Measurements from ENCODE around the gene ZEB1.
"Not testable (repeated sequence)": the region's sequence is repeated elsewhere in the genome, so short reads cannot be mapped to it uniquely, and the experiment has no call there.

Gene ZEB1

DNA sequence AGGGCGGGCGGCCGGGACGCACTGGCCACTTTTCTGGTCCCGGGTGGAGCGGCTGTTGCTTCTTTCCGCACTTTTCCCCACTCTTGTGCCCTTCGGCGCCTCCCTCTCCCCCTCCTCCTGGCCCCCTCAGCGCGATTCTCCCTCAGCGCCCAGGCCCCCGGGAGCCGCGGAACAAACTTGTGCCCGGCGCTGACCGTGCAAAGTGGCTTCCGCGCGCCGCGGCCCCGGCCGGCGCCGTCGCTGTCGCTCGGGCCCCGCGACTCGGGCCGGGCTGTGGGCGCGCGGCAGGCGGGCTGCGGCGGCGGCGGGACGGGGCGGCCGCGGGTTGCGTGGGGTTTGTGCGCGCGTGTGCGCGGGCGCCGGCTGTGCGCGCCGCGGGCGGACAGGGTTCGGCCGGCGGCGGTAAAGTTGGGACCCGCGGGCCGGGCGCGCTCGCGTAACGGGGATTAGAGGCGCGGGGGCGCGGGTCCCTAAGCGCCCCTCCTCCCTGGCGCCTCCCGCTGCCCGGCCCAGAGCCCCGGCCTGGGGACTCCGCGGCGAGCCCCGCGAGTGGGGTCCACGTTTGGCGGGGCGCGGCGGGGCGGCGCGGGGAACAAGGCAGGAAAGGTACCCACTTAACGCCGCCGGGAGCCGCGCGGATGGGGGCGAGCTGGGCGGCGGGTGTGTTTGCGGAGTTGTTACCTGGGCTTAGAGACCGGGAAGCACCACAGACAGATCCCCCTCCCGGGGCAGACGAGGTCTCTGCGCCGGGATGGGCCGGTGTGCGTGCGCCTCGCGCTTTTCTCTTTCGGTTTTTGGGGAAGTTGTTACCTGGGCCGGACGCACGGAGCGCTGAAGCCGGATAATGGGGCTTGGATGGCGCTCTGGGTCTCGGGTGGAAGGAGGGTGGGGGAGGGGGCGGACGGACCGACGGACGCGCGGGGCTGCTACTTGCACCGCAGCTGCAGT is 860 bp downstream of the ZEB1 start:
- DNase-seq: peak; percentile 46

DNA sequence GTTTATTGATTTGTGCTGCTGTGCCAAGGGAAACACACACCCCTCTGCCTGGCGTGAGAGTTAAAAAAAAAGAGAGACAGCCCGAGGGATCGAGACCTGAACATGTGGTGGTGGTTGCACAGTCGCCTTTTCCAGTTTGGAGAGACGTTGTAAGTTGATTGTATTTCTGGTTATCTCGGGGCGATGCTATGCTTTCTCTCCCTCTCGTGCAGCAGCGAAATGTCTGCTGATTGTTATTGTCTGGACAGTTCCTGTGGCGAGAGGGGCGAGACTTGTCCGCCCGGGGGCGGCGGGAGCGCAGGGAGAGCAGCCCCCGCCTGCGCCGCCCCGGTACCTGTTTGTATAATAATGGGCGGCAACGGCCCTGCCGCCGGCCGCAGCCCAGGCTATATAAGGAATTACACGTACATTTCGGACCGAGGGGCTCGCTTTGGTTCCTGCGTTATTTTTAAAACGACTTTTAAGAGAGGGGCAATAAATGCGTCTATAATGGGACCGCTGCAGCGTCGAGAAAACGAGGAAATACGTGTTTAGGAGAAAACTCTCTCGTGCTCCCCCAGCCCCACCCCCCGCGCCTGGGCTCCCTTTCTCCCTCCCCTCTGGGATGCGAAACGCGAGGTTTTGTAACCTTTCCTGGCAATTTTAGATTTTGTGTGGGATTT is 1.7 kb downstream of the ZEB1 start:
- DNase-seq: peak; percentile 53

DNA sequence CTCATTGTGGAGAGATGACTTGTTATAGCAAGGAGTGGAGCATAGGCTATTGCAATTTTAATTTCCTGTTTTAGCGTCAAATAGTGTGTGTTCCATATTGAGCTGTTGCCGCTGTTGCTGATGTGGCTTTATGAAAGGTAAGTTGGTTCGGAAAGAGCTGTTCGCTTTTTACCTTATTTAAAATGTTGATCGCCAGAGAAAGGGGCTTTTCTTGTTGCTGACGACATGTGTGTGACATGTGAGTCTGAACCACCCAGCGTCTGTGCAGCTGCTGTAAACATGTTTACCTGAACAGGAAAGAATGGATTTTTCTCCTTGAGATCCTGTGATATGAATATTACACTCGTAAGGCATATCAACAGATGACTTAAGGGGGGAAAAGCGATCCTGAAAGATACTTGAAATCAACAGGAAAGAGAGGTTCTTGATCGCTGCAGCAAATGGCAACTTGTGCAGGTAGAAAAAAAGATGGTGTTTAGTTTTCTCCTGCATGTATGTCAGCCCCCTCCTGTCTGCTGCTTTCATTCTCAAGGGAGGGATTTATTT is 2.5 kb downstream of the ZEB1 start:
- peak; percentile 20 for DNase-seq

DNA sequence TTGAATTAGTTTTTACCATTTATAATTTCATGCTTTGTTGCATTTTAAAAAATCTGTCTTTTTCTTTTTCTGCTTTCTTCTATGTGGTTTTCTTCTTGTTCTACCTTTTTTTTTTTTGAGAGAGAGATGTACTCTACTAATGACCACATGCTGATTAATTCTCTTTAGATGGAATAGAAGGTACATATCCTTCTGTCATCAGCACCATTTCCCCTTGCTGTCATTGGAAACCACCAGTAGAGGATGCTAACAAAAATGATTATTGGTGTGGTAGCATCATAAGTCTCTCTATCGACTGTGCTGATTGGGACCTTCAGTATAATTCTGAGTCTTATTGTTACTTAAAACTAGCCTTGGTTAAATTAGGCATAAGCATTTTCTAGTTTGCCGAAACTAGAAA is 3.6 kb downstream of the ZEB1 start:
- DNase-seq: peak; percentile 32

DNA sequence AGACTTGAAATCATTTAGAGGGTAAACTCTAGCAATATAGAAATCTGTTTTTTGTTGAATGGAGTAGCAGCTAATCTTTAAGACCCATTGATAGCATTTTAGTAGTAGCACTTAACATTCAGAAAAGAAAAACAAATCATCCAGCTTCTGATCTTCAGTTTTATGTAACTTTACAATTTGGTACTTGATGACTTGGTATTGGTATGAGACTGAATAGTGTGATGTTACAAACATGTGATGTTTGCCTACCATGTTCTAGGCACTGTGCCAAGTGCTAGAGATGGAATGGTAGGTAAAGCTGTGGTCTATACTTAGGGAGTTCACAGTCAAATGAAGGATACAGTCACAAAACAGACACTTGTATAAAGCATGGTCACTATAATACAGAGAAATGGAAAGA is 21.3 kb downstream of the ZEB1 start:
- DNase-seq: no peak

DNA sequence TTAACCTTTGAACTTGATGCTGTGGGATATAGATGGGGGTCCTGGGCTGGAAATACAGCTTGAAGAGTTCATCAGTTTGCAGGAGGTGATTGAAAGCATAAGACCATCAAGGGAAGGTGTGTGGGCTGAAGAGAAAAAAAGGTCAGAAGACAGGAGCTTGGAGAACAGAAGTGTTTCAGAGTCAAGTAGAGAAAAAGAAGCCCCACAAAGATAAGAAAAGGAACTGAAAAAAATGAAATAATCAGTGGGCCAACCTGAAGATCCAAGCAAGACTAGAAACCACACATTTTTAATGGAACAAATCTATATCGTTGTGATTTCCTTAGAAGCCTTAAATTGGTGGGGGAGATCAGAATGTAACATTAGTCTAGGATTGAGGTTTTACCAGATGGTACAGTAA is 22.5 kb downstream of the ZEB1 start:
- DNase-seq: no peak

DNA sequence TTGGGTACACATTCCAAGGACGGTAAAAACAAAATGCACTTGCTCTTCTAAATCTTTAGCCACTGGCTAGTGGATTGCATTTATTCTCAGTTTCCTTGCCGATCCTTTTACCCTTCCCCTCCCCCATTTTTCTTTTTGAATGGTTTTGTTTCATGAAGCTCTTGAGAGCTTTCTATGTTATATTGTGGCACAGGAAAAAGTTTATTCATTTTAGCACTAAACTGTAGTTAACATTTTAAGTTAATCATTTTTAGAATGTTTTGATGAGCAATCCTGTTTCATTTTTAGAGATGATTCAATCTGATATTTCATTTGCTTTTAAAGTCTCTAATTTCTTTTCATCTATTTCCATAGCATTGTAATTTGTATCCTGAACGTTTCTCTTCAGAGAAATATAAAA is 24.0 kb downstream of the ZEB1 start:
- no peak for DNase-seq

DNA sequence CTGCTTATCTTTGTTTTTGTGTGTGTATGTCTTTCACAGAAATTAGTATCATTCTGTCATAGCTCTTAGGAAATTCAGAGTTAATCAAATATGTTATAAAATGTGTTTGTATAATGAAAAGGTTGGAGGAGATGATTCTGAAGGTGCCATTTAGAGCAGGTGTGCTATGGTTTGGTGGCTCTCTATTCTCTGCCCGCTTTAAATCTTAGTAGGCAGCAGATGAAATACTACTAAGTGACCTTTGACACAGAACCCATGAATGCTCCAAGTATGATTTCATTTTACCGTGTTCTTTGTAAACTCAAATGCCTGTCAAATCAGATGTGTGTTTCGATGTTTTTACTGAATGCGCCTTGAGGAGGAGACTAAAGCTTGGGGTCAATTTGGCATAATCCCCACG is 24.5 kb downstream of the ZEB1 start:
- no peak for DNase-seq

DNA sequence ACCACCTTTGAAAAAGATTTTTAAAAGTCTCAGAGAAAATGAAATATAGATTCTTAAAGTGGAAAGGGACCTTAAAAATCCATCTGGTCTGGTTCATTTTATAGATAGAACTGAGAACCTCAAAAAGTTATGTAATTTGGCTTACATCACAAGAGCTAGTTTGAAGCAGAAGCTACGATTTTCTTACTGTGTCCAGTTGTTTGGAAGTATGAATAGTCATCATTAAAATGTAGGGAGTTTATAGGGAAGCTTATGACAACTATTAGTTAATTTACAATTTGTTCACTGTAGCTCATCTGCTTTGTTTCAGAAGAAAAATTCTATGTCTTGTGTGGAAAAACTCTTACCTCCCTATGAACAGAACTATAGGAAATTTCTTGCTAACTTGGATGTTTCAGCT is 26.9 kb downstream of the ZEB1 start:
- DNase-seq: peak; percentile 12

DNA sequence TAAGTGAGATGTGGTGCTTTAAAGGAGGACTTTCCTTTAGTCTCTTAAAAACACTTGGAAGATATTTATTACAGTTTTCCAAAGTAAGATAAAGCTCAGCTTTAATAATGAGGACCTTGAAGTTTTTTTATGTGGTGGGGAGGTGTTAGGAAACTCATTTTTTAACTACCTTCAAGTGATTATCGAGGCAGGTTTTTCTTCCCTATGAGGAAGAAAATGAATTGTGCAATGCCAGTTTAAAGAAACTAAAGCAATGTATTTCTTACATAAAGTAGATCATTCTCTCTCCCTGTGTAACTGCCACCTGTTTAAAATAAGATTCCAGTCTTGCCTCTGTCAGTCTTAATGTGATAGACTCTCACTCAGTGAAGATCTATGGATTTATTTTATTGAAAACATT is 27.9 kb downstream of the ZEB1 start:
- DNase-seq: peak; percentile 20

DNA sequence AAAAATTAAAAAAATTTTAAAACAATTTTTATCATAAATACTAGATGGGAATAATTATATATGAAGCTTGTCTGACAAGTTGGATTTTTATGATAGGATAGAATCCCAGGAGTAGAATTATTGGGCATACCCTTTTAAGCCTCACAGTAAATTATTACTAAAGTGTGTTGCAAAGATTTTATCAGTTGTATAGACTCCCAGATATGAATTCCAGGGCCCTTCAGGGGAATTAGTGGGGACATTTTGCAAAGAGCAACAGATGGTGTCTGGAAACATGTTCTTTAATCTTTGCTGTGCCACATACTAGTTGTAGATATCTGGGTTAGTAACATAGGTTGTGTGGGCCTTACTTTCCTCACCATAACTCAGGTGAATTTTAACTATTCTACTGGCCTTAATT is 28.7 kb downstream of the ZEB1 start:
- no peak for DNase-seq

DNA sequence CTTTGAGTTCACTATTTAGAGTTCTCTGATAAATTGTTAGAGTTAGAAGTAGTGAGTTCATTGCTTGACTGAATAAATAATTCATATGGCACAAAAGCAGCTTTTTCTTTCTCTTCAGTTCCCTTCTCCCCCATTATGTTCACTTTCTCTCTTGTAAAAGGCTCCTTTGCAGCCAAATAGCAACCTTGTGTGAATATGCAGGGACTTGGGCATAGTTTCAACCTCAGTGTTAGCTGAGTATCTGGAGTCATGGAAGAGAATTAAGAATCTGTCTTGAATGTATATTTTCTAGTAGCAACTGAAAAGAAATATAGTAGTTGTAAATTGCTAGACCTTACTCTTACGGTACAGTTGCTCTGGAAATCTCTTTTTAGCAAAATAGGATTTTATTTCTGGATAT is 31.9 kb downstream of the ZEB1 start:
- no peak for DNase-seq

DNA sequence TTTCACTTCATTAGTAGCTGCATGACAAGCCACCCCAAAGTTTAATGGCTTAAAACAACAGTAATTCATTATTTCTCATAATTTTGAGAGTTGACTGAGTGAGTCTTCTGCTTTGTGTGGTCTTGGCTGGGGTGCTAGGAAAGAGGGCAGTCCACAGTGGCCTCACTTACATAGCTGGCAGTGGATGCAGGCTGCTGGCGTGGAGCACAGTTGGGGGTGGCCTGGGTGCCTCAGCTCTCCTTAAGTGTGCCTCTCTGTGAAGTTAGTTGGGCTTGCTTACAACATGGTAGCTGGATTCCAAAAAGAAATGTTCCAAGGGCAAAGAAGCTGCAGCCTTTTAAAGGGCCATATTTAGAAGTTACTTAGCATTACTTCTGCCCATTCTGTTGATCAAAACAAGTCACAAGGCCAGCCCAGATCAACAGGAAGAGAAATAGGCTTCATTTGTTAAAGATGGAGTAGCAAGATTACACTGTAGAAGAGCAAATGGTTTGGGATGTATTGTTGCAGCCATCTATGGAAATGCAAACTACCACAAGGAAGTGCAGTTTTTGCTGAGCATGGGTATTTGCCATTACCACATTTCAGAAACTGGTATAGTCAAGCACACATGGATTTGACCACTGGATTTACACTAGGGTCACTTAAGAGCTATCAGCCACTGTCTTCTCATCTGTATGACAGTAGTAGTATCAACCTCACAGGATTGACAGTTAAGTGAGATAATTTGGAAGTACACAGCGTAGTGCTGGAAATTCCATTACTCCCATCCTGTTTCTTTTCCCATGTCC is 33.6 kb downstream of the ZEB1 start:
- DNase-seq: no peak

DNA sequence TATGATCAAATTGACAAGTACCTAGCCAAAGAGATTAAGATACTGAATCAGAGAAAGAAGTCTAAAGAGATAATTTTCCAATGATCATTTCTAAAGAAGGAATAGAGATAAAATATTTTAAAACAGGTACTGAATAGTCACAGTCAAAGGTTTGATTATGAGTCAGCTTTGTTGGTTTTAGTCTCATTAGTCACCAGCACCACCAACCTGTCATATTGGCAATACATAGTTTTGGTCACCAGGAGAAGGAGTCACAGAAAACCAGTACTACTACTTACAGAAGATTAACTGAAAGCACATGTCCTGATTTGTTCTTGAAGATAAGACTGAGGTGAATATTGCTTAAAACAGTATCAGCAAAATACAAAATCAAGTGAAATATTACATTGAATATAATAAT is 34.6 kb downstream of the ZEB1 start:
- peak; percentile 41 for DNase-seq

DNA sequence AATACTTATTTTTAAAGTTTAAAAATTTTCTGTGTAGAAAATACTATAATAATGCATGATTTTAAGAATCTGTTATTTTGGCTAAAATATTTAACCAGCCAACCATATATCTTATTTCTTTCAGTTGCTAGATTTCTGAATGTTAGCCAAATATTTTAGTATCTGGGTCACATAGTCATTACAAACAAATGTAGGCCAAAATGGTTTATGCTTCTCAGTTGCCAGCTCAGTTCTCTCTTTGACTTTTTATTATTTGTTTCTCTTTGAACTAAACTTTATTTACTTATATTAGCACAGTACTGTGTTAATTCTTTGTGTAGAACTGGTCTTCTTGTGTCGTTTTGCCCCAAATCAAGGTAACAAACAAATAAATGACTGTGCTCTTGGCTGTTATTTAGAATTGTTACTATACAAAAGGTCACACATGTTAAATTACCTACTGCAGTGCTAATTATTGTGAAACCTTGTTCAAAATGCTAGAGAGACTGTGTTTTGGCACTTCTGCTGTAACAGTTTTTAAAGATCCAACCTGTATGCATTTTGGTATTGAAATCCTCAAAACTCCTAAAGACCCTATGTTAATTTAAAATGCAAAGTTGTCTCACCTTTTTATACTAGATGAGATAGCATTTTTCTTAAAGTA is 39.8 kb downstream of the ZEB1 start:
- no peak for DNase-seq

DNA sequence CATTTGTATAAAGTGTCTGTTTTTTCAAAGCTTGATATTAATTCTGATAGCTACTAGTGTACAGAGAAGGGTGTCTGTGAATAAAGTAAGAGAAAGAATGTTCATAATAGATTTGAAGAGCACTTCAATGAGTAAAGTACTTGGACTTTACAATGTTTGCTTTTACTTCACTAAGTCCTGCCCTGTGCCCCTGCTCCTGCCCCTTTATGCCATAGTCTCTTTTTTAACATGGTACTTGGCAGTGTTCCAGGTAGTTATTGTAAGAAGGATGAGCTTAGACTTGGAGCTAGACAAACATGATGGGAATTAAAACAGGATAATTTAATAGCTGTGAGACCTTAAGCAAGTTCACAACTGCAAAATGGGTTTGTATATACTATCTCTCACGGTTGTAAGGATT is 41.0 kb downstream of the ZEB1 start:
- peak; percentile 3 for DNase-seq

DNA sequence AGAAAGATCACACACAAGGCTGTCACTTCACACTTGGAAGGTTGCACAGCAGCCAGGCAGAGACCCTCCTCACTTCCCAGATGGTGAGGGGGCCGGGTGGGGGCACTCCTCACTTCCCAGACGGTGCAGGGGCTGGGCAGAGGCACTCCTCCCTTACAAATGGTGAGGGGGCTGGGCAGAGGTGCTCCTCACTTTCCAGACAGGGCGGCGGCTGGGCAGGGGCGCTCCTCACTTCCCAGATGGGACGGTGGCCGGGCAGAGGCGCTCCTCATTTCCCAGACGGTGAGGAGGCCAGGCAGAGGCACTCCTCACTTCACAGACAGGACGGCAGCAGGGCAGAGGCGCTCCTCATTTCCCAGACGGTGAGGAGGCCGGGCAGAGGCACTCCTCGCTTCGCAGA is 42.5 kb downstream of the ZEB1 start:
- DNase-seq: not testable (repeated sequence)

DNA sequence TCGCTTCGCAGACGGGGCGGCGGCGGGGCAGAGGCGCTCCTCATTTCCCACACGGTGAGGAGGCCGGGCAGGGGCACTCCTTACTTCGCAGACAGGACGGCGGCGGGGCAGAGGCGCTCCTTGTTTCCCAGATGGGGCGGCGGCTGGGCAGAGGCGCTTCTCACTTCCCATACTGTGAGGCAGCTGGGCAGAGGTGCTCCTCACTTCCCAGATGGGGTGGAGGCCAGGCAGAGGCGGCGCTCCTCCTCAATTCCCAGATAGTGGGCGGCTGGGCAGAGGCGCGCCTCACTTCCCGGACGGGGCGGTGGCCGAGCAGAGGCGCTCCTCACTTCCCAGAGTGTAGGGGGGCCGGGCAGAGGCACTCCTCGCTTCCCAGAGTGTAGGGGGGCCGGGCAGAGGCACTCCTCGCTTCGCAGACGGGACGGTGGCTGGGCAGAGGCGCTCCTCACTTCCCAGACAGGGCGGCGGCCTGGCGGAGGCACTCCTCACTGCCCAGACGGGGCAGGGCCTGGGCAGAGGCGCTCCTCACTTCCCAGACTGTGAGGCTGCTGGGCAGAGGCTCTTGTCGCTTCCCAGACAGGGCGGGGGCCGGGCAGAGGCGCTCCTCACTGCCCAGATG is 43.1 kb downstream of the ZEB1 start:
- DNase-seq: no peak

DNA sequence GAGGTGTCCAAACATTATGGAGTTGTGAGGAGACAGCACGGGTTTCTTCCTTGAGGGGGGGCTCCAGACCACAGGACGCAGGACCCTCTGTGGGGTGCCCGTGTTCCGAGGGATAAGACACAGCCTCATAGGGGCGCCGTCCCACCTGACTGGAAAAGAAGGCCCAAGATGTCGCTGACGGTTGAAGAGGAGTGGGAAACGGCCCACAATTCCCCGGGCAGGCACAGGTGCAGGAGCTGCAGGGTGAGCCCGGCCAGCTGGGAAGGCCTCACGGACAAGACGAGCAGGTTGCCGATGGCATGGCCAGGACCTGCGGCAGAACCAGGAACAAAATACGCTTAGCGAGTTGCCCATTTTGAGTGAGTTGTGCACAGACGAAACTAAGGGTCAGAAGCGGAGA is 44.7 kb downstream of the ZEB1 start:
- not testable (repeated sequence) for DNase-seq

DNA sequence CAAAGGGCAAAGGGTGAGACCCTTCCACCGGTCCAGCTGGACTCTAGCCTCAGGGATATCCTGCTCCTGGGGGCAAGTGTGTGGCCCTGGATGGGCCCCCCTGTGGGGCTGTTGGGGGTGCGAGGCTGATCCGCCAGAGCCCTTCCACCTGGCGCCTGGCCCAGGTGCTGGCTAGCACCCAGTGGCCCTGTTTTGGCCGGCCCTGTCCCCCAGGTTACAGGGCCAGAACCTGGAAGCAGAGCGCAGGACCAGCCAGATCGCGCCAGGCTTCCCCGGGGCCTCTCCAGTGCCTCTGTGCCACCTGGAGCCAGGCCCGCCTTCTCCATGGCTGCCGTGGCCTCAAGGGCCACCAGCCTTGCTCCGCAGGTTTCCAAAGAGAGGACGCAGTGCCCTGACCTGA is 45.2 kb downstream of the ZEB1 start:
- DNase-seq: not testable (repeated sequence)

DNA sequence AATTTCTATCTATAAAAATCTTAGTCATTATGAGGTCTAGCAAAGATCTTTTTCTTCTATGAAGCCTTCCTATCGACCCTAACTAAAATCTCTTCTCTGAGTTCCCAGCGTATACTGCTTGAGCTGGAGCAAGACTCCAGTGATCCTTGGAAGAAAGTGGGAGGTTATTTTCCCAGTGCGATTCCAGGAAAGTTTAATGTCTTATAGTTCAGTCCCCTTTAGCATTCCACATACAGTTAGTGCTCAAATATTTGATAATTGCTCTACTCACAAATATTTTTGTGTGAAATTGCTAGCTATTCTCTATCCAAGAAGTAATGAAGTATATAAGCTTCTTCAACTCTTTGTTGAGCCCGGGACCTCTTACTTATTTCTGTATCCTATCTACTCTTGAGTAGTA is 47.7 kb downstream of the ZEB1 start:
- no peak for DNase-seq

DNA sequence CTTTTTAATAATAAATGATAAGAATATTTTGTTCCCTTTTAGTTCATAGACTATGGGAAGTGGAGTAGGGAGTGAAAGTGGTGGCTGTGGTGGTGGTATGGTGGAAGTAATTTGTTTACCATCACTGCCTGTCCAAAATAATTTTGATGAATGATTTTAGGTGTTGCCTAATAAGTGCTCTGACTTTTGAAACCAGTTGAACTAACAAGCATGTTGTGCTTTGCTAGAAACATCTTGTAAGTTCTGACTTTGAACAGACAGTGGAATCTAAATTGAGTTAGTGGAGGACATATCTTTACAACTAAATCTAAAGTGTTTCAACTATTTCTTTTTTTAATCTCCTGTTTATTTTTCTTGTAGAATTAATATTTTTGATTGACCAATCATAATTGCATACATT is 49.7 kb downstream of the ZEB1 start:
- DNase-seq: no peak
